HEK293 (cell line): ENCODE results near the gene ABCB4.

Experiments
- CTCF ChIA-PET: fragments of 350-600 bp; formaldehyde crosslinking; extraction: SDS; loops from one replicate; lab custom pipeline; 2021; ENCODE audit warnings: antibody characterized with exemption; lab: Yijun Ruan, JAX
- POLR2A ChIA-PET: fragments of 300-600 bp; formaldehyde crosslinking; extraction: SDS; loops from one replicate; lab custom pipeline; 2020; ENCODE audit warnings: antibody characterized with exemption, inconsistent platforms; lab: Yijun Ruan, JAX
- H3K27ac ChIP-seq: fragments of 200-500 bp; sonication (Bioruptor generic); 2 replicates; pipeline ENCODE4 v1.5.1; 2014; ENCODE audit warnings: low read depth, low read length, control low read depth, inconsistent platforms; ENCODE audit errors: extremely low read depth
- H3K36me3 ChIP-seq, 2 experiments: fragments of 200-500 bp in 1 of 2; sonication (Bioruptor generic) in 1 of 2; 1 replicate in 1 of 2; 2 replicates in 1 of 2; pipeline ENCODE4 v1.5.1; 2014 to 2017; ENCODE audit warnings: inconsistent platforms in 2 of 2, low read length in 2 of 2; ENCODE audit not compliant: control insufficient read depth in 2 of 2, insufficient read depth in 1 of 2
- H3K4me1 ChIP-seq: fragments of 200-500 bp; sonication (Bioruptor generic); 2 replicates; pipeline ENCODE4 v1.5.1; 2014; ENCODE audit warnings: mild to moderate bottlenecking, low read length, inconsistent platforms; ENCODE audit not compliant: control insufficient read depth, insufficient read depth
- H3K4me3 ChIP-seq: 2 replicates; pipeline ENCODE4 v1.5.1; 2011; ENCODE audit warnings: low read depth, mild to moderate bottlenecking, control low read depth, low read length, moderate library complexity
- H3K9me3 ChIP-seq: fragments of 200-500 bp; sonication (Bioruptor generic); 2 replicates; pipeline ENCODE4 v1.5.1; 2014; ENCODE audit warnings: low read depth, low read length, inconsistent platforms; ENCODE audit not compliant: control insufficient read depth, insufficient read depth
- GLIS1 ChIP-seq: fragments of 450-650 bp; formaldehyde crosslinking; IDR thresholded peaks from 2 replicates; pipeline ENCODE4 v1.5.1; 2016; ENCODE audit warnings: missing biosample characterization, missing genetic modification characterization
- PRDM6 ChIP-seq: fragments of 450-650 bp; formaldehyde crosslinking; IDR thresholded peaks from 2 replicates; pipeline ENCODE4 v1.5.1; 2017; ENCODE audit warnings: missing biosample characterization, missing genetic modification characterization
- RBAK ChIP-seq: fragments of 450-650 bp; formaldehyde crosslinking; IDR thresholded peaks from 2 replicates; pipeline ENCODE4 v1.5.1; 2016; ENCODE audit warnings: missing biosample characterization, missing genetic modification characterization
- ZNF2 ChIP-seq: fragments of 450-650 bp; formaldehyde crosslinking; IDR thresholded peaks from 2 replicates; pipeline ENCODE4 v1.5.1; 2016; ENCODE audit warnings: missing biosample characterization, missing genetic modification characterization
- ZNF324 ChIP-seq: fragments of 450-650 bp; formaldehyde crosslinking; IDR thresholded peaks from 2 replicates; pipeline ENCODE4 v1.5.1; 2016; ENCODE audit warnings: missing biosample characterization, missing genetic modification characterization
- ZNF335 ChIP-seq: fragments of 450-650 bp; formaldehyde crosslinking; conservative IDR thresholded peaks from 2 replicates; pipeline ENCODE4 v1.5.1; 2016; ENCODE audit warnings: missing biosample characterization, missing genetic modification characterization
- ZNF423 ChIP-seq: fragments of 450-650 bp; formaldehyde crosslinking; IDR thresholded peaks from 2 replicates; pipeline ENCODE4 v1.5.1; 2016; ENCODE audit warnings: missing biosample characterization, missing genetic modification characterization
- ZNF654 ChIP-seq: fragments of 450-650 bp; formaldehyde crosslinking; IDR thresholded peaks from 2 replicates; pipeline ENCODE4 v1.5.1; 2016; ENCODE audit warnings: low read depth, missing biosample characterization, missing genetic modification characterization
- TF ChIP-seq, protein P1 (sequence below): fragments of 450-650 bp; formaldehyde crosslinking; conservative IDR thresholded peaks from 2 replicates; pipeline ENCODE4 v1.5.1; 2016; ENCODE audit warnings: low read depth, missing biosample characterization, missing genetic modification characterization
- TF ChIP-seq, protein P2 (sequence below): fragments of 450-650 bp; formaldehyde crosslinking; IDR thresholded peaks from 2 replicates; pipeline ENCODE4 v1.5.1; 2016; ENCODE audit warnings: missing biosample characterization, missing genetic modification characterization, borderline replicate concordance
- TF ChIP-seq, protein P3 (sequence below): fragments of 450-650 bp; IDR thresholded peaks from 2 replicates; pipeline ENCODE4 v1.5.1; 2018; ENCODE audit warnings: missing biosample characterization, missing genetic modification characterization

Gene ABCB4

GRCh38 chr7:87506246-87507180, 31.0 kb upstream of the ABCB4 start:
- POLR2A ChIA-PET = no interaction called here
- Histone ChIP-seq H3K4me3 (no peak overlapping the region), H3K9me3 (no peaks in the 10 kb centered on the region), H3K4me1 (no peaks in the 10 kb centered on the region), H3K36me3 (peaks cover 0 to 9% of the 10 kb centered on the region in 2 experiments; a peak in 1 of 3 replicates), H3K27ac (no peak overlapping the region)
- TF ChIP-seq ZNF2 (no peak), ZNF654 (tag by site-specific recombination) (peak; percentile 52), ZNF423 (tag by site-specific recombination) (no peak)
- CTCF ChIA-PET = interaction anchor here (0.6 to 1.9 kb wide), 17 partner anchors 10 to 605 kb away, joined by 3 to 7 read pairs (median 3); partner anchors contain the start of gene ABCB1

DNA sequence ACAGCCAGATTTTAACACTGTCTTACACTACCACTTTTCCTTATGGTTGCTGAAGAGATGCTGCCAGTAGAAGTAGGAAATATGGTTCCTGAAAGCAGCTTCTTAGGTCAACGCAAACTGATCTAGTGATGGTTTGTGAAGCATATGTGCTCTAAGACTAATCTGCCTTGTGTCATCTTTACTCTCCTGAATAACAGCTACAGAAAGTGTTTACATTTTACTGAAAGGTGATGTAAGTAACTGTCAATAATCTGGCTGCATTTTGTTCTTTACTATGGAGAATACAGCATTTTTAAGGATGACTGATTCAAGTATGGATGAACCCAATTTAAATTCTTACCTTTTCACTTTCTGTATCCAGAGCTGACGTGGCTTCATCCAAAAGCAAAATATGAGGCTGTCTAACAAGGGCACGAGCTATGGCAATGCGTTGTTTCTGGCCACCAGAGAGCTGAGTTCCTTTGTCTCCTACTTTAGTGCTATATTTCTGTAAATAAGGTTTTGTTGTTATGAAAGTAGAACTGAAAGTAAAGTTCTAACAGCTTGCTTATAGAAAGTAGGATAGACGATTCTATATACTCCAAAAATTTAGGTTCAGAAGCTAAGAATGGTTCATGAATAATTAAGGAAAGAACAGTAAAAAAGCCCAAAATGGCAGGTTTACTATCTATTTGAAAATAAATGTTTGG, 30.2 kb upstream of the ABCB4 start:
- H3K36me3 ChIP-seq = peaks cover 0 to 9% of the 10 kb centered on the region in 2 experiments; a peak in 1 of 3 replicates
- H3K27ac ChIP-seq = no peak overlapping the region
- ChIA-PET POLR2A (no interaction called here), CTCF (interaction anchor here (0.6 to 1.9 kb wide), 16 partner anchors 11 to 606 kb away, joined by 3 to 7 read pairs (median 3); partner anchors contain the start of gene ABCB1)
- no peak overlapping the region for H3K4me3 ChIP-seq
- no peaks in the 10 kb centered on the region for H3K4me1 ChIP-seq
- TF ChIP-seq GLIS1 = no peak
- TF ChIP-seq, protein P1, sequence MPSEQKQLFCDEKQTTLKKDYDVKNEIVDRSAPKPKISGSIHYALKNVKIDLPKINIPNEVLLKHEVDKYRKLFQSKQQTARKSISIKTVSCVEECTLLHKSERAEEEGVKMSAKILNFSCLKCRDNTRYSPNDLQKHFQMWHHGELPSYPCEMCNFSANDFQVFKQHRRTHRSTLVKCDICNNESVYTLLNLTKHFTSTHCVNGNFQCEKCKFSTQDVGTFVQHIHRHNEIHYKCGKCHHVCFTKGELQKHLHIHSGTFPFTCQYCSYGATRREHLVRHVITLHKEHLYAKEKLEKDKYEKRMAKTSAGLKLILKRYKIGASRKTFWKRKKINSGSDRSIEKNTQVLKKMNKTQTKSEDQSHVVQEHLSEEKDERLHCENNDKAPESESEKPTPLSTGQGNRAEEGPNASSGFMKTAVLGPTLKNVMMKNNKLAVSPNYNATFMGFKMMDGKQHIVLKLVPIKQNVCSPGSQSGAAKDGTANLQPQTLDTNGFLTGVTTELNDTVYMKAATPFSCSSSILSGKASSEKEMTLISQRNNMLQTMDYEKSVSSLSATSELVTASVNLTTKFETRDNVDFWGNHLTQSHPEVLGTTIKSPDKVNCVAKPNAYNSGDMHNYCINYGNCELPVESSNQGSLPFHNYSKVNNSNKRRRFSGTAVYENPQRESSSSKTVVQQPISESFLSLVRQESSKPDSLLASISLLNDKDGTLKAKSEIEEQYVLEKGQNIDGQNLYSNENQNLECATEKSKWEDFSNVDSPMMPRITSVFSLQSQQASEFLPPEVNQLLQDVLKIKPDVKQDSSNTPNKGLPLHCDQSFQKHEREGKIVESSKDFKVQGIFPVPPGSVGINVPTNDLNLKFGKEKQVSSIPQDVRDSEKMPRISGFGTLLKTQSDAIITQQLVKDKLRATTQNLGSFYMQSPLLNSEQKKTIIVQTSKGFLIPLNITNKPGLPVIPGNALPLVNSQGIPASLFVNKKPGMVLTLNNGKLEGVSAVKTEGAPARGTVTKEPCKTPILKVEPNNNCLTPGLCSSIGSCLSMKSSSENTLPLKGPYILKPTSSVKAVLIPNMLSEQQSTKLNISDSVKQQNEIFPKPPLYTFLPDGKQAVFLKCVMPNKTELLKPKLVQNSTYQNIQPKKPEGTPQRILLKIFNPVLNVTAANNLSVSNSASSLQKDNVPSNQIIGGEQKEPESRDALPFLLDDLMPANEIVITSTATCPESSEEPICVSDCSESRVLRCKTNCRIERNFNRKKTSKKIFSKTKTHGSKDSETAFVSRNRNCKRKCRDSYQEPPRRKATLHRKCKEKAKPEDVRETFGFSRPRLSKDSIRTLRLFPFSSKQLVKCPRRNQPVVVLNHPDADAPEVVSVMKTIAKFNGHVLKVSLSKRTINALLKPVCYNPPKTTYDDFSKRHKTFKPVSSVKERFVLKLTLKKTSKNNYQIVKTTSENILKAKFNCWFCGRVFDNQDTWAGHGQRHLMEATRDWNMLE = no peak
- TF ChIP-seq, protein P2, sequence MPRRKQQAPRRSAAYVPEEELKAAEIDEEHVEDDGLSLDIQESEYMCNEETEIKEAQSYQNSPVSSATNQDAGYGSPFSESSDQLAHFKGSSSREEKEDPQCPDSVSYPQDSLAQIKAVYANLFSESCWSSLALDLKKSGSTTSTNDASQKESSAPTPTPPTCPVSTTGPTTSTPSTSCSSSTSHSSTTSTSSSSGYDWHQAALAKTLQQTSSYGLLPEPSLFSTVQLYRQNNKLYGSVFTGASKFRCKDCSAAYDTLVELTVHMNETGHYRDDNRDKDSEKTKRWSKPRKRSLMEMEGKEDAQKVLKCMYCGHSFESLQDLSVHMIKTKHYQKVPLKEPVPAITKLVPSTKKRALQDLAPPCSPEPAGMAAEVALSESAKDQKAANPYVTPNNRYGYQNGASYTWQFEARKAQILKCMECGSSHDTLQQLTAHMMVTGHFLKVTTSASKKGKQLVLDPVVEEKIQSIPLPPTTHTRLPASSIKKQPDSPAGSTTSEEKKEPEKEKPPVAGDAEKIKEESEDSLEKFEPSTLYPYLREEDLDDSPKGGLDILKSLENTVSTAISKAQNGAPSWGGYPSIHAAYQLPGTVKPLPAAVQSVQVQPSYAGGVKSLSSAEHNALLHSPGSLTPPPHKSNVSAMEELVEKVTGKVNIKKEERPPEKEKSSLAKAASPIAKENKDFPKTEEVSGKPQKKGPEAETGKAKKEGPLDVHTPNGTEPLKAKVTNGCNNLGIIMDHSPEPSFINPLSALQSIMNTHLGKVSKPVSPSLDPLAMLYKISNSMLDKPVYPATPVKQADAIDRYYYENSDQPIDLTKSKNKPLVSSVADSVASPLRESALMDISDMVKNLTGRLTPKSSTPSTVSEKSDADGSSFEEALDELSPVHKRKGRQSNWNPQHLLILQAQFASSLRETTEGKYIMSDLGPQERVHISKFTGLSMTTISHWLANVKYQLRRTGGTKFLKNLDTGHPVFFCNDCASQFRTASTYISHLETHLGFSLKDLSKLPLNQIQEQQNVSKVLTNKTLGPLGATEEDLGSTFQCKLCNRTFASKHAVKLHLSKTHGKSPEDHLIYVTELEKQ = no peak
- no peak for TF ChIP-seq PRDM6 (tag by site-specific recombination)
- no peak for TF ChIP-seq ZNF324 (tag by site-specific recombination)
- TF ChIP-seq, protein P3, sequence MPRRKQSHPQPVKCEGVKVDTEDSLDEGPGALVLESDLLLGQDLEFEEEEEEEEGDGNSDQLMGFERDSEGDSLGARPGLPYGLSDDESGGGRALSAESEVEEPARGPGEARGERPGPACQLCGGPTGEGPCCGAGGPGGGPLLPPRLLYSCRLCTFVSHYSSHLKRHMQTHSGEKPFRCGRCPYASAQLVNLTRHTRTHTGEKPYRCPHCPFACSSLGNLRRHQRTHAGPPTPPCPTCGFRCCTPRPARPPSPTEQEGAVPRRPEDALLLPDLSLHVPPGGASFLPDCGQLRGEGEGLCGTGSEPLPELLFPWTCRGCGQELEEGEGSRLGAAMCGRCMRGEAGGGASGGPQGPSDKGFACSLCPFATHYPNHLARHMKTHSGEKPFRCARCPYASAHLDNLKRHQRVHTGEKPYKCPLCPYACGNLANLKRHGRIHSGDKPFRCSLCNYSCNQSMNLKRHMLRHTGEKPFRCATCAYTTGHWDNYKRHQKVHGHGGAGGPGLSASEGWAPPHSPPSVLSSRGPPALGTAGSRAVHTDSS = no peak
- TF ChIP-seq RBAK (tag by site-specific recombination) = no peak
- no peak for TF ChIP-seq ZNF335
- H3K9me3 ChIP-seq = no peaks in the 10 kb centered on the region
